GM12874 (cell line): Measurements from ENCODE around the gene STXBP4.

ENCODE experiments used
- TF ChIP-seq, protein P1 (sequence below): IDR thresholded peaks from 2 replicates; pipeline ENCODE4 v1.5.1; 2011; ENCODE audit warnings: low read depth, mild to moderate bottlenecking, control low read depth, low read length, moderate library complexity; ENCODE audit not compliant: insufficient read depth

The STXBP4 gene

GRCh38 chr17:55149485-55149884 lies 180.9 kb downstream of the STXBP4 start:
- TF ChIP-seq, protein P1, sequence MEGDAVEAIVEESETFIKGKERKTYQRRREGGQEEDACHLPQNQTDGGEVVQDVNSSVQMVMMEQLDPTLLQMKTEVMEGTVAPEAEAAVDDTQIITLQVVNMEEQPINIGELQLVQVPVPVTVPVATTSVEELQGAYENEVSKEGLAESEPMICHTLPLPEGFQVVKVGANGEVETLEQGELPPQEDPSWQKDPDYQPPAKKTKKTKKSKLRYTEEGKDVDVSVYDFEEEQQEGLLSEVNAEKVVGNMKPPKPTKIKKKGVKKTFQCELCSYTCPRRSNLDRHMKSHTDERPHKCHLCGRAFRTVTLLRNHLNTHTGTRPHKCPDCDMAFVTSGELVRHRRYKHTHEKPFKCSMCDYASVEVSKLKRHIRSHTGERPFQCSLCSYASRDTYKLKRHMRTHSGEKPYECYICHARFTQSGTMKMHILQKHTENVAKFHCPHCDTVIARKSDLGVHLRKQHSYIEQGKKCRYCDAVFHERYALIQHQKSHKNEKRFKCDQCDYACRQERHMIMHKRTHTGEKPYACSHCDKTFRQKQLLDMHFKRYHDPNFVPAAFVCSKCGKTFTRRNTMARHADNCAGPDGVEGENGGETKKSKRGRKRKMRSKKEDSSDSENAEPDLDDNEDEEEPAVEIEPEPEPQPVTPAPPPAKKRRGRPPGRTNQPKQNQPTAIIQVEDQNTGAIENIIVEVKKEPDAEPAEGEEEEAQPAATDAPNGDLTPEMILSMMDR = no peak

DNA sequence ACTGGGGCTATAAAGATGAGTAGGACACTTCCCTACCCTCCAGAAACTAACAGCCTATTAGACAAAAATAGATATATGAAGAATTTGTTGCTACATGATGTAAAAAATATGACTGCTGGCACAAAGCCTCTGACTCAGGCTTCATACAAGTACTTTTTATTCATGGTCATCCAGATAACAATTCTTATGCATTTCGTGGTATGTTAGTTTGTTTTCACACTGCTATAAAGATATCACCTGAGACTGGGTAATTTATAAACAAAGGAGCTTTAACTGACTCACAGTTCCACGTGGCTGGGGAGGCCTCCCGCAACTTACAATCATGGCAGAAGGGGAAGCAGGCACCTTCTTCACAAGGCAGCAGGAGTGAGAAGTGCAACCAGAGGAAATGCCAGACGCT lies 183.7 kb downstream of the STXBP4 start:
- TF ChIP-seq, protein P1 = no peak

GRCh38 chr17:55154101-55154500 lies 185.5 kb downstream of the STXBP4 start:
- TF ChIP-seq, protein P1 = no peak

- TF ChIP-seq, protein P1 = no peak
Observed at GRCh38 chr17:55155856-55156560, 187.4 kb downstream of the STXBP4 start.

- TF ChIP-seq, protein P1 = no peak
Observed at GRCh38 chr17:55157165-55157564, 188.6 kb downstream of the STXBP4 start.

DNA sequence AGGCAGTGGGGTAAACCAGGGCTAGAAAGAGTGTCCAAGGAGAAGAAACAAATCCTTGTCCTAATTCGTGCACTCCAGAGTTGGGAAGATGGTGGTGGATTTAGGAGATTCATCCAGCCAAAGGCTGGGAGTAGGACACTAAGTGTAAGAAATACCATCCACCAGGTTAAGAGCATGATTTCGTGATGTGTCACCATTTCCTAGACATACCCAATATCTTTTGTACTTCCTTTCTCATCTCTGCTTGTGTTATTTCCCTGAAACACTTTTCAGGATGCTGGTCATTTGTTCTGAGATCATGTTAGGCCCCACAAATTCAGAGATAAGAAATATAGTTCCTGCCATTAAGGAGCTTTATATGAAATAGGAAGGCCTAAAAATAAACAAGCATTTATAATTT lies 189.9 kb downstream of the STXBP4 start:
- TF ChIP-seq, protein P1 = no peak

DNA sequence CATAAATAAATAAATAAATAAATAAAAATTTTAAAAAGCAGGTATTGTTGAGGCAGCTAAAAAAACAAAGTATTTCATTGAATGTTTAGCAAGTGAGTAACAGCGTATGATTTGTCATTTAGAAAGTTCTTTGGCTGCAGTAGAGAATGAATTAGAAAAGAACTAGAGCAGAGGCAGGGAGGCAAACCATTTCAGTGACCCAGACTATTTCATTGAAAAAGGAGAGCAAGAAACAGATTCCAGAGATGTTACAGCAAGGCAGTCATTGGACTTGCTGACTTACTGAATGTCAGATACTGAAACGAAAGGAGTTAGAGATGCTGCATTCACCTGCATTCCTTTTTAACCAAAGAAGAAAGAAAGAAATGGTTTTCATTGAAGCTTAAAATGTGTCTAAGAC lies 190.7 kb downstream of the STXBP4 start:
- TF ChIP-seq, protein P1 = no peak
